ENCODE results near the gene CPM. TPM values are rescaled to one million over a fixed set of nuclear protein-coding genes. Genes with fewer than 3 reads are reported as not detected.
"Not testable (repeated sequence)": the region's sequence is repeated elsewhere in the genome, so short reads cannot be mapped to it uniquely, and the experiment has no call there.

CPM gene
- total RNA-seq, 1 experiment from 2014 or later = 0.96 TPM

DNA sequence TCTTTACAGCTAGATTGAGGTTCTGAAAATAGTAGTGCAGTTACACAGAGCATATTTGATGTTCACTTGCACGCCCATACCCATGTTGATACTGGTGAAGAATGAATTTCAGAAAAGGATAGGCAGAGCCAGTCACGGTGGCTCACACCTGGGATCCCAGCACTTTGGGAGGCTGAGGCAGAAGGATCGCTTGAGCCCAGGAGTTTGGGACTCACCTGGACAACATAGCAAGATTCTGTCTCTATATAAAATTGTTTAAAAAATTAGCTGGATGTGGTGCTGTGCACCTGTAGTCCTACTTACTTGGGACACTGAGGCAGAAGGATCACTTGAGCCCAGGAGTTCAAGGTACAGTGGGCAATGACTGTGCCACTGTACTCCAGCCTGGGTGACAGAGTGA lies 68.4 kb downstream of the CPM start (continued):
- TF ChIP-seq, protein P1, sequence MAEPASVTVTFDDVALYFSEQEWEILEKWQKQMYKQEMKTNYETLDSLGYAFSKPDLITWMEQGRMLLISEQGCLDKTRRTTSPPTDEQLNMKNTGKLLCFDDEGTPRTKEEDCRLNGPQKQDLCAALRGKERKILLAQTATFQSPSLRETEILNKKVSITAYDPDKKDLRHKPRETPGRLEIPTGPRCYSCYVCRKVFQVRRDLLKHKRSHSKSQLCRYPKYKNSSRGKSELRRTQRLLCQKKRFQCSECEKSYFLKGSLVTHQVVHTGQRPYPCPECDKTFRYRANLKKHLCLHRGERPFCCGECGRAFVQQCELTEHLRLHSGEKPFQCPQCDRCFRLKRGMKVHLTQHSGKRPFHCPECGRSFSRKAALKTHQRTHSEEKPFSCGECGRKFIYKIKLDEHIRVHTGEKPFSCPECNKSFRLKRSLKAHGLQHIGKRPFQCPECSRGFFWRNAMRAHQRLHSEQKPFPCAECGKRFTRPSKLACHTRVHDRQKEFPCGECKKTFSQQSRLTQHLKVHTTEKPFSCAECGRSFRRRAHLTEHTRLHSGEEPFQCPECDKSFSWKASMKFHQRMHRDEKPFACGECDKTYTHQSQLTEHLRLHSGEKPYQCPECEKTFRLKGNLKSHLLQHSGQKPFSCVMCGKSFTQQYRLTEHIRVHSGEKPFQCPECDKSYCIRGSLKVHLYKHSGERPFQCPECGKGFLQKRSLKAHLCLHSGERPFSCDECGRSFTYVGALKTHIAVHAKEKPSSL (CRISPR knock-in tag; conservative IDR thresholded peaks at IDR 0.05) = no peak
- no peak for TF ChIP-seq SP1 (CRISPR knock-in tag; conservative IDR thresholded peaks at IDR 0.05)
- TF ChIP-seq ZNF416 (CRISPR knock-in tag; IDR thresholded peaks at IDR 0.05) = no peak
- no peak for TF ChIP-seq ATF1 (CRISPR knock-in tag; IDR thresholded peaks at IDR 0.05)
- TF ChIP-seq, protein P2, sequence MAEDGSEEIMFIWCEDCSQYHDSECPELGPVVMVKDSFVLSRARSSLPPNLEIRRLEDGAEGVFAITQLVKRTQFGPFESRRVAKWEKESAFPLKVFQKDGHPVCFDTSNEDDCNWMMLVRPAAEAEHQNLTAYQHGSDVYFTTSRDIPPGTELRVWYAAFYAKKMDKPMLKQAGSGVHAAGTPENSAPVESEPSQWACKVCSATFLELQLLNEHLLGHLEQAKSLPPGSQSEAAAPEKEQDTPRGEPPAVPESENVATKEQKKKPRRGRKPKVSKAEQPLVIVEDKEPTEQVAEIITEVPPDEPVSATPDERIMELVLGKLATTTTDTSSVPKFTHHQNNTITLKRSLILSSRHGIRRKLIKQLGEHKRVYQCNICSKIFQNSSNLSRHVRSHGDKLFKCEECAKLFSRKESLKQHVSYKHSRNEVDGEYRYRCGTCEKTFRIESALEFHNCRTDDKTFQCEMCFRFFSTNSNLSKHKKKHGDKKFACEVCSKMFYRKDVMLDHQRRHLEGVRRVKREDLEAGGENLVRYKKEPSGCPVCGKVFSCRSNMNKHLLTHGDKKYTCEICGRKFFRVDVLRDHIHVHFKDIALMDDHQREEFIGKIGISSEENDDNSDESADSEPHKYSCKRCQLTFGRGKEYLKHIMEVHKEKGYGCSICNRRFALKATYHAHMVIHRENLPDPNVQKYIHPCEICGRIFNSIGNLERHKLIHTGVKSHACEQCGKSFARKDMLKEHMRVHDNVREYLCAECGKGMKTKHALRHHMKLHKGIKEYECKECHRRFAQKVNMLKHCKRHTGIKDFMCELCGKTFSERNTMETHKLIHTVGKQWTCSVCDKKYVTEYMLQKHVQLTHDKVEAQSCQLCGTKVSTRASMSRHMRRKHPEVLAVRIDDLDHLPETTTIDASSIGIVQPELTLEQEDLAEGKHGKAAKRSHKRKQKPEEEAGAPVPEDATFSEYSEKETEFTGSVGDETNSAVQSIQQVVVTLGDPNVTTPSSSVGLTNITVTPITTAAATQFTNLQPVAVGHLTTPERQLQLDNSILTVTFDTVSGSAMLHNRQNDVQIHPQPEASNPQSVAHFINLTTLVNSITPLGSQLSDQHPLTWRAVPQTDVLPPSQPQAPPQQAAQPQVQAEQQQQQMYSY (CRISPR knock-in tag; IDR thresholded peaks at IDR 0.05) = no peak

DNA sequence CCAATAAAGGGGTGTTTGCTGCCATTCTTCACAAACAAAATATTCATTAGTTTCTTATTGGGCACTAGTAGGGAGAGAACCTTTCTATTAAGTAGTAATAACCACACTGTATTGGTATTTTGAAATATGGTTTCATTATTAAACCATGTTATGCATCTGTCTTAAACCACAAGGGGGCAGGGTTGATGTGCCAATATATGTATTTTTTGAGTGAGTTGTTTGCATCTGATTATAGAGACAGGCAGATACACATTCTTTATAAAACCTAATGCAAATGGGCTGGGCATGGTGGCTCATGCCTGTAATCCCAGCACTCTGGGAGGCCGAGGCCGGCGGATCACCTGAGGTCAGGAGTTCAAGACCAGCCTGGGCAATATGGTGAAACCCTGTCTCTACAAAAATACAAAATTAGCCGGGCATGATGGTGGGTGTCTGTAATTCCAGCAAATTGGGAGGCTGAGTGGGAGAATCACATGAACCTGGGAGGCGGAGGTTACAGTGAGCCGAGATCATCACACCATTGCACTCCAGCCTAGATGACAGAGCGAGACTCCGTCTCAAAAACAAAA lies 69.0 kb downstream of the CPM start:
- POLR2A ChIA-PET; DNase-seq (ENCODE audit: low spot score); H3K27me3 Mint-ChIP-seq (ENCODE audit: low read depth); H3K36me3 Mint-ChIP-seq; ATAC-seq; CTCF ChIA-PET; H3K4me3 Mint-ChIP-seq; H3K27ac Mint-ChIP-seq; H3K9me3 Mint-ChIP-seq: not testable (repeated sequence)
- peaks cover 14% of the 10 kb centered on the region for H3K4me1 Mint-ChIP-seq

DNA sequence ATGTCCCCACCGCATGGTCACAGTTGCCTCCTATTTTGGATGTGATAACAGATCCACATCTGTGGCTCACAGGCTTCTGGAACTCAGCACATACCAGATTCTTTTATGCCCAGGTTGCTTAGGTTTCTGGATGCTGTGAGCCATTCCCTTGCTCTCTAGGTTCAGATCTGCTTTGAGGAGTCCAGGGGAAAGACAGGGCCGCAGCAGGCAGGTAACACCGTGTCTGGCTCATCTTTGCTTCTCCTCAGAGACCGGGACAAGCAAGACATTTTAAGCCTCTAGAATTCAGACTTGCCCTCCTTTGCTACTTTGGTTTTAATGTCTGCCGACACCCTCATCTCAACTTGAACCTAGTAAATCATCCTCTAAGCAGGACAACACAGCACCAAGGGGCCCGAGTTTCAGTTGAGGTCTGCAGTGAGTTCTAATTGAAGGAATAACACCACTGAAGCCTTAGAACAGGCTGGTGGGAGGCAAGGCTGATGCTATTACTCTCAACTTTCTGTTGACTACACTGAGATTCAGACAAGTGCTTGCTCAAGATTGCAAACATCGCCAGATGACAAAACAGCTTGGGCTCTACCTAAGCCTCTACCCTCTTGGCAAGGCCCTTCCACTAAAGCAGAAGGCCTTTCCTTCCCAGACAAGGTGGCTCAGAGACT lies 69.7 kb downstream of the CPM start:
- H3K4me3 Mint-ChIP-seq = no peak overlapping the region
- ChIA-PET CTCF (interaction anchor here (1.1 kb wide), 1 partner anchor 8 kb away, joined by 3 read pairs; no protein-coding TSS in a partner anchor), POLR2A (interaction anchor here (0.7 kb wide), 1 partner anchor 171 kb away, joined by 4 read pairs; no protein-coding TSS in a partner anchor)
- H3K27me3 Mint-ChIP-seq (ENCODE audit: low read depth) = no peaks in the 10 kb centered on the region
- no peak for DNase-seq (ENCODE audit: low spot score)
- peaks cover 8% of the 10 kb centered on the region for H3K4me1 Mint-ChIP-seq
- no peaks in the 10 kb centered on the region for H3K9me3 Mint-ChIP-seq
- H3K36me3 Mint-ChIP-seq = no peaks in the 10 kb centered on the region
- peak overlapping the region; percentile 26; the same call in 1 of the 2 replicates for H3K27ac Mint-ChIP-seq
- ATAC-seq = no peak
- TF ChIP-seq, protein P3, sequence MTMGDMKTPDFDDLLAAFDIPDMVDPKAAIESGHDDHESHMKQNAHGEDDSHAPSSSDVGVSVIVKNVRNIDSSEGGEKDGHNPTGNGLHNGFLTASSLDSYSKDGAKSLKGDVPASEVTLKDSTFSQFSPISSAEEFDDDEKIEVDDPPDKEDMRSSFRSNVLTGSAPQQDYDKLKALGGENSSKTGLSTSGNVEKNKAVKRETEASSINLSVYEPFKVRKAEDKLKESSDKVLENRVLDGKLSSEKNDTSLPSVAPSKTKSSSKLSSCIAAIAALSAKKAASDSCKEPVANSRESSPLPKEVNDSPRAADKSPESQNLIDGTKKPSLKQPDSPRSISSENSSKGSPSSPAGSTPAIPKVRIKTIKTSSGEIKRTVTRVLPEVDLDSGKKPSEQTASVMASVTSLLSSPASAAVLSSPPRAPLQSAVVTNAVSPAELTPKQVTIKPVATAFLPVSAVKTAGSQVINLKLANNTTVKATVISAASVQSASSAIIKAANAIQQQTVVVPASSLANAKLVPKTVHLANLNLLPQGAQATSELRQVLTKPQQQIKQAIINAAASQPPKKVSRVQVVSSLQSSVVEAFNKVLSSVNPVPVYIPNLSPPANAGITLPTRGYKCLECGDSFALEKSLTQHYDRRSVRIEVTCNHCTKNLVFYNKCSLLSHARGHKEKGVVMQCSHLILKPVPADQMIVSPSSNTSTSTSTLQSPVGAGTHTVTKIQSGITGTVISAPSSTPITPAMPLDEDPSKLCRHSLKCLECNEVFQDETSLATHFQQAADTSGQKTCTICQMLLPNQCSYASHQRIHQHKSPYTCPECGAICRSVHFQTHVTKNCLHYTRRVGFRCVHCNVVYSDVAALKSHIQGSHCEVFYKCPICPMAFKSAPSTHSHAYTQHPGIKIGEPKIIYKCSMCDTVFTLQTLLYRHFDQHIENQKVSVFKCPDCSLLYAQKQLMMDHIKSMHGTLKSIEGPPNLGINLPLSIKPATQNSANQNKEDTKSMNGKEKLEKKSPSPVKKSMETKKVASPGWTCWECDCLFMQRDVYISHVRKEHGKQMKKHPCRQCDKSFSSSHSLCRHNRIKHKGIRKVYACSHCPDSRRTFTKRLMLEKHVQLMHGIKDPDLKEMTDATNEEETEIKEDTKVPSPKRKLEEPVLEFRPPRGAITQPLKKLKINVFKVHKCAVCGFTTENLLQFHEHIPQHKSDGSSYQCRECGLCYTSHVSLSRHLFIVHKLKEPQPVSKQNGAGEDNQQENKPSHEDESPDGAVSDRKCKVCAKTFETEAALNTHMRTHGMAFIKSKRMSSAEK (CRISPR knock-in tag; IDR thresholded peaks at IDR 0.05; ENCODE audit: borderline replicate concordance) = no peak
- no peak for TF ChIP-seq CREB1 (CRISPR knock-in tag; IDR thresholded peaks at IDR 0.05)
- TF ChIP-seq NFYB (CRISPR knock-in tag; conservative IDR thresholded peaks at IDR 0.05; ENCODE audit: low read depth) = no peak
- TF ChIP-seq, protein P4, sequence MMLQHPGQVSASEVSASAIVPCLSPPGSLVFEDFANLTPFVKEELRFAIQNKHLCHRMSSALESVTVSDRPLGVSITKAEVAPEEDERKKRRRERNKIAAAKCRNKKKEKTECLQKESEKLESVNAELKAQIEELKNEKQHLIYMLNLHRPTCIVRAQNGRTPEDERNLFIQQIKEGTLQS (CRISPR knock-in tag; conservative IDR thresholded peaks at IDR 0.05) = no peak
- no peak for TF ChIP-seq ZNF263 (CRISPR knock-in tag; IDR thresholded peaks at IDR 0.05; ENCODE audit: low read depth)
- TF ChIP-seq GRHL2 (CRISPR knock-in tag; IDR thresholded peaks at IDR 0.05; ENCODE audit: insufficient replicate concordance, severe bottlenecking) = no peak
- no peak for TF ChIP-seq NR2C2 (CRISPR knock-in tag; IDR thresholded peaks at IDR 0.05)
- TF ChIP-seq RORB (CRISPR knock-in tag; IDR thresholded peaks at IDR 0.05) = no peak
- no peak for TF ChIP-seq ZNF671 (CRISPR knock-in tag; IDR thresholded peaks at IDR 0.05)
- TF ChIP-seq HMGA2 (CRISPR knock-in tag; IDR thresholded peaks at IDR 0.05) = no peak
- TF ChIP-seq NR3C1 (CRISPR knock-in tag; conservative IDR thresholded peaks at IDR 0.05; ENCODE audit: low read depth) = no peak
- TF ChIP-seq, protein P5, sequence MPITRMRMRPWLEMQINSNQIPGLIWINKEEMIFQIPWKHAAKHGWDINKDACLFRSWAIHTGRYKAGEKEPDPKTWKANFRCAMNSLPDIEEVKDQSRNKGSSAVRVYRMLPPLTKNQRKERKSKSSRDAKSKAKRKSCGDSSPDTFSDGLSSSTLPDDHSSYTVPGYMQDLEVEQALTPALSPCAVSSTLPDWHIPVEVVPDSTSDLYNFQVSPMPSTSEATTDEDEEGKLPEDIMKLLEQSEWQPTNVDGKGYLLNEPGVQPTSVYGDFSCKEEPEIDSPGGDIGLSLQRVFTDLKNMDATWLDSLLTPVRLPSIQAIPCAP (CRISPR knock-in tag; IDR thresholded peaks at IDR 0.05) = no peak
- TF ChIP-seq, protein P6, sequence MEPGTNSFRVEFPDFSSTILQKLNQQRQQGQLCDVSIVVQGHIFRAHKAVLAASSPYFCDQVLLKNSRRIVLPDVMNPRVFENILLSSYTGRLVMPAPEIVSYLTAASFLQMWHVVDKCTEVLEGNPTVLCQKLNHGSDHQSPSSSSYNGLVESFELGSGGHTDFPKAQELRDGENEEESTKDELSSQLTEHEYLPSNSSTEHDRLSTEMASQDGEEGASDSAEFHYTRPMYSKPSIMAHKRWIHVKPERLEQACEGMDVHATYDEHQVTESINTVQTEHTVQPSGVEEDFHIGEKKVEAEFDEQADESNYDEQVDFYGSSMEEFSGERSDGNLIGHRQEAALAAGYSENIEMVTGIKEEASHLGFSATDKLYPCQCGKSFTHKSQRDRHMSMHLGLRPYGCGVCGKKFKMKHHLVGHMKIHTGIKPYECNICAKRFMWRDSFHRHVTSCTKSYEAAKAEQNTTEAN (CRISPR knock-in tag; IDR thresholded peaks at IDR 0.05) = no peak
- no peak for TF ChIP-seq ZNF232 (CRISPR knock-in tag; IDR thresholded peaks at IDR 0.05)

Data from WTC11 (cell line).